Measurements from ENCODE around the gene PC. TPM values are rescaled to one million over a fixed set of nuclear protein-coding genes. Genes with fewer than 3 reads are reported as not detected.
A peak's percentile ranks its signal among the peaks of the same experiment; 100 is the strongest.

PC gene
- total and polyA plus RNA-seq, 4 experiments from 2014 or later, result 2.9 to 7.7 (median 5.4) TPM

DNA sequence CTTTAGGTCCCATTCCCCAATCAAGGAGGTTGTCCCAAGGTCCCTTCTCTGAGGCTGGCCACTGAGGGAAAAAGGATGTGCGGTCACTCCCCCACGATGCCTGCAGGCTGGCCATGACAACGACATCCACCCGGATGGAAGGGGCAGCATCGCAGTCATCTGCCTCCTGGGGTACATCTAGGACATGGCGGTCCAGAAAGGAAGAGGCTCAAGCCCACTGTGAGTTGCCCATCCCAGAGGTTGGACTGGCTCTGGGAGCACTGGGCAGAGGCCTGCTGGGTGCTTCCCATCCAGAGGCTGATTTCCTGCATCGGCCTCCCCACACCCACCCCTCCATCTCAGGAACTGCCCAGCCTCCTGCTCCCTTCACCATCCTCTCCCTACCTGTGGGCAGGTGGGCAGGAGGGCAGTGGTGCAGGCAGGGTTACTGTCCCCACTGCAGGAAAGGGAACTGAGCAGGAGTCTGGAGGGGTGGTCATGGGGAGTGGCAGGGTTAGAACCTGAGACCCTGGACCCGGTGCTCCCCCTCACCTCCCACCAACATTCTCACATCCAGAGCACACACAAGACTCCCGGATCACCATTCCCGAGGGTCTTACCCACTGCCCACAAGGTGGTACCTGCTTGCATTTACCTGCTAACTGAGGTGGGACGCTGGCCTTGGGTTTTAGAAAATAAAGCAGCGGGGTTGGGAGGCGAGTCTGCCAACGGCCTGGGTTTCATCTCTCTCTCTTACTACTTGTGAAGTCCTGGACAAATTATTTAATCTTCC, 110.5 kb downstream of the PC start:
- Histone ChIP-seq H3K36me3 (ENCODE audit: insufficient read depth, low read length) (peaks cover 7% of the 10 kb centered on the region), H3K9me3 (ENCODE audit: control insufficient read depth in 1 of 2, low read length in 2 of 2) (no peaks in the 10 kb centered on the region), H3K4me1 (ENCODE audit: insufficient read depth, low read length) (peaks cover 12% of the 10 kb centered on the region), H3K27ac (ENCODE audit: low read depth, low read length) (no peak overlapping the region), H3K4me3 (ENCODE audit: low read length in 2 of 2) (no peak overlapping the region), H3K27me3 (ENCODE audit: insufficient read depth, low read length) (no peaks in the 10 kb centered on the region)
- ChIA-PET POLR2A (ENCODE audit: partially characterized antibody) (no interaction called here), CTCF (ENCODE audit: partially characterized antibody) (no interaction called here)
- H3K36me3 Mint-ChIP-seq, result peaks cover 0 to 26% of the 10 kb centered on the region in 2 donors
- peaks cover 0 to 2% (median 0%) of the 10 kb centered on the region in 8 donors for H3K9me3 Mint-ChIP-seq
- peak overlapping the region in 1 of 7 donors; percentile 78 for H3K27ac Mint-ChIP-seq
- intact Hi-C loops (cut with micrococcal nuclease), result no loop called here
- H3K27me3 Mint-ChIP-seq, result no peaks in the 10 kb centered on the region
- no peak overlapping the region for H3K4me3 Mint-ChIP-seq
- peaks cover 8 to 28% (median 18%) of the 10 kb centered on the region in 4 donors for H3K4me1 Mint-ChIP-seq
- DNase-seq, result no peak

DNA sequence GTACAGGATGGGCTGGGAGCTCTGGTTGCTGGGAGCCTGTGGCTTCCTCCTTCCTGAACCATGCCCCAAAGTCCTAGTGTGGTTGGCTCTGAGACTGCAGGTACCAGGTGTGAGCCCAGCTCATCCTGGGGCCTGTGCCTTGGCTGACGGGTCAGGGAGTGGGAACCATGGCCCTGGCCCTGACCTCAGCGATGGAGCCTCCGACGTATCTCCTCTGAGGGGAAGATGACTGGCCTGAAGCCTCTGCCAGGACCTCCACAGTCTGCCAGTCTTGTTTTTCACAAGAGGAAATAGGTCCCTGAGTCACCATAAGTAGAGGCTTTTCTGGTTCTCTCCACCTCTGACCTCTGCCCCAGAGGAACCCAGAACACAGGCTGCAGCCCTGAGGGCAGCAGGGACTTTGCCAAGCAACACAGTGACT, 111.5 kb downstream of the PC start:
- intact Hi-C loops (cut with micrococcal nuclease), result no loop called here
- H3K27me3 ChIP-seq (ENCODE audit: insufficient read depth, low read length), result no peaks in the 10 kb centered on the region
- CTCF ChIA-PET (ENCODE audit: partially characterized antibody), result interaction anchor here (0.8 kb wide), 1 partner anchor 9 kb away, joined by 3 read pairs; no protein-coding TSS in a partner anchor
- H3K36me3 Mint-ChIP-seq, result peaks cover 0 to 31% of the 10 kb centered on the region in 2 donors
- DNase-seq, result no peak
- H3K36me3 ChIP-seq (ENCODE audit: insufficient read depth, low read length), result peaks cover 7% of the 10 kb centered on the region
- no peaks in the 10 kb centered on the region for H3K27me3 Mint-ChIP-seq
- peak overlapping the region in 3 of 8 donors; percentile 17 to 54 (median 49) for H3K4me3 Mint-ChIP-seq
- peaks cover 21% of the 10 kb centered on the region for H3K4me1 ChIP-seq (ENCODE audit: insufficient read depth, low read length)
- H3K9me3 ChIP-seq (ENCODE audit: control insufficient read depth in 1 of 2, low read length in 2 of 2), result no peaks in the 10 kb centered on the region
- H3K4me1 Mint-ChIP-seq, result peaks cover 13 to 32% (median 21%) of the 10 kb centered on the region in 4 donors
- POLR2A ChIA-PET (ENCODE audit: partially characterized antibody), result interaction anchor here (6.0 kb wide), 1 partner anchor 7 kb away, joined by 122 read pairs; no protein-coding TSS in a partner anchor
- H3K9me3 Mint-ChIP-seq, result peaks cover 0 to 2% (median 0%) of the 10 kb centered on the region in 8 donors
- no peak overlapping the region for H3K27ac ChIP-seq (ENCODE audit: low read depth, low read length)
- no peak overlapping the region for H3K4me3 ChIP-seq (ENCODE audit: low read length in 2 of 2)
- H3K27ac Mint-ChIP-seq, result peak overlapping the region in 2 of 7 donors; percentile 35 to 36

DNA sequence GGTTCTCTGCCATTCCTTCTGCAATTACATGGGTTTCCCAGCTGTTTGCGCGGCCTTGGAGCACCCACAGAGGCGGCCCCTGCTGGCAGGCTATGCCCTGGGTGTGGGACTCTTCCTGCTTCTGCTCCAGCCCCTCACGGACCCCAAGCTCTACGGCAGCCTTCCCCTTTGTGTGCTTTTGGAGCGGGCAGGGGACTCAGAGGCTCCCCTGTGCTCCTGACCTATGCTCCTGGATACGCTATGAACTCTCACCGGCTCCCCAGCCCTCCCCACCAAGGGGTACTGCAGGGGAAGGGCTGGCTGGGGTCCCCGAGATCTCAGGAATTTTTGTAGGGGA, 112.3 kb downstream of the PC start:
- DNase-seq, result no peak
- H3K27me3 Mint-ChIP-seq, result no peaks in the 10 kb centered on the region
- ChIA-PET POLR2A (ENCODE audit: partially characterized antibody) (interaction anchor here (6.0 kb wide), 1 partner anchor 8 kb away, joined by 122 read pairs; no protein-coding TSS in a partner anchor), CTCF (ENCODE audit: partially characterized antibody) (interaction anchor here (0.8 to 1.5 kb wide), 2 partner anchors 10 to 268 kb away, joined by 3 read pairs; no protein-coding TSS in a partner anchor)
- H3K27ac ChIP-seq (ENCODE audit: low read depth, low read length), result no peak overlapping the region
- H3K36me3 ChIP-seq (ENCODE audit: insufficient read depth, low read length), result peaks cover 7% of the 10 kb centered on the region
- no peaks in the 10 kb centered on the region for H3K9me3 ChIP-seq (ENCODE audit: control insufficient read depth in 1 of 2, low read length in 2 of 2)
- peak overlapping the region in 2 of 8 donors; percentile 26 to 84 for H3K4me3 Mint-ChIP-seq
- no peaks in the 10 kb centered on the region for H3K27me3 ChIP-seq (ENCODE audit: insufficient read depth, low read length)
- peaks cover 0 to 2% (median 0%) of the 10 kb centered on the region in 8 donors for H3K9me3 Mint-ChIP-seq
- peaks cover 0 to 31% of the 10 kb centered on the region in 2 donors for H3K36me3 Mint-ChIP-seq
- intact Hi-C loops (cut with micrococcal nuclease), result no loop called here
- H3K4me1 Mint-ChIP-seq, result peaks cover 18 to 34% (median 26%) of the 10 kb centered on the region in 4 donors
- peak overlapping the region in 2 of 7 donors; percentile 75 to 91 for H3K27ac Mint-ChIP-seq
- no peak overlapping the region for H3K4me3 ChIP-seq (ENCODE audit: low read length in 2 of 2)
- peaks cover 30% of the 10 kb centered on the region for H3K4me1 ChIP-seq (ENCODE audit: insufficient read depth, low read length)

DNA sequence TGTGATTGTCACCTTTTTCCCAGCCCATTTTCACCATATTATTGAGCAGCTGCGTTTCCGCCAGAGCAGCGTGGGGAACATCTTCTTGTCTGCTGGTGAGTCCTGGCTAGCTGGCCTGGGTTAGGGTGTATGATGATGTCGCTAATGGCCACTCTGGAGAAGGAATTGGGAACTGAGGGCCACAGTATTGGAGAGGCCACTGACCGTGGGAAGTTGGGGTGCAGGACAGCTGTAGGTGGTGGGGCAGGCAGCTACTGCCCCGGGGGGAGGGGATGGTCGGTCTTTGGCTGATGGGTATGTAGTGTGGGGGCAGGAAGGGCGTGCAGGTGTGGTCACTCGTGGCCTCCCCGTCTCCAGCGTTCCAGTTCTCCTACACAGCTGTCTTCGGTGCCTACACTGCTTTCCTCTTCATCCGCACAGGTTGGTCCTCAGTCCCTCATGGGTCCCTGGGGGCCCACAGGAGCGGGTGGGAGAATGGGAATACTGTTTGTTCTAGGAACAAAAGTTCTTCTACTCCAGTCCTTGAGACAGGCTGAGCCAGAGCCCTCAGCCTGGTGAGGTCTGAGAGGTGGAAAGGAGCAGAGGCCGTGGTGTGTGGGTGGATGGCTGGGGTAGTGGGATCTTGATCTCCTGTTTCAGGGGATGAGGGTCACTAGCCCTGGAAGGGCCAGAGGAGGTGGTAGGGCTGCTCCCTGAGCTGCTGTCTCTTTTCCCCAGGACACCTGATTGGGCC, 112.9 kb downstream of the PC start:
- H3K9me3 Mint-ChIP-seq, result peaks cover 0 to 2% (median 0%) of the 10 kb centered on the region in 8 donors
- H3K9me3 ChIP-seq (ENCODE audit: control insufficient read depth in 1 of 2, low read length in 2 of 2), result no peaks in the 10 kb centered on the region
- intact Hi-C loops (cut with micrococcal nuclease), result no loop called here
- no peaks in the 10 kb centered on the region for H3K27me3 Mint-ChIP-seq
- H3K4me1 ChIP-seq (ENCODE audit: insufficient read depth, low read length), result peaks cover 35% of the 10 kb centered on the region
- H3K27me3 ChIP-seq (ENCODE audit: insufficient read depth, low read length), result no peaks in the 10 kb centered on the region
- peaks cover 7% of the 10 kb centered on the region for H3K36me3 ChIP-seq (ENCODE audit: insufficient read depth, low read length)
- no peak overlapping the region for H3K27ac ChIP-seq (ENCODE audit: low read depth, low read length)
- ChIA-PET POLR2A (ENCODE audit: partially characterized antibody) (interaction anchor here (0.7 to 6.0 kb wide), 3 partner anchors 9 to 534 kb away, joined by 3 to 122 read pairs (median 15); partner anchors contain the start of gene DPP3), CTCF (ENCODE audit: partially characterized antibody) (interaction anchor here (1.5 kb wide), 1 partner anchor 267 kb away, joined by 3 read pairs; no protein-coding TSS in a partner anchor)
- no peak overlapping the region for H3K4me3 ChIP-seq (ENCODE audit: low read length in 2 of 2)
- peak overlapping the region; percentile 17 to 93 (median 87) for H3K4me3 Mint-ChIP-seq
- H3K4me1 Mint-ChIP-seq, result peaks cover 24 to 40% (median 31%) of the 10 kb centered on the region in 4 donors
- H3K27ac Mint-ChIP-seq, result peak overlapping the region in 5 of 7 donors; percentile 43 to 91 (median 65)
- peak in 1 of 5 donors; percentile 36 for DNase-seq
- peaks cover 2 to 37% of the 10 kb centered on the region in 2 donors for H3K36me3 Mint-ChIP-seq

DNA sequence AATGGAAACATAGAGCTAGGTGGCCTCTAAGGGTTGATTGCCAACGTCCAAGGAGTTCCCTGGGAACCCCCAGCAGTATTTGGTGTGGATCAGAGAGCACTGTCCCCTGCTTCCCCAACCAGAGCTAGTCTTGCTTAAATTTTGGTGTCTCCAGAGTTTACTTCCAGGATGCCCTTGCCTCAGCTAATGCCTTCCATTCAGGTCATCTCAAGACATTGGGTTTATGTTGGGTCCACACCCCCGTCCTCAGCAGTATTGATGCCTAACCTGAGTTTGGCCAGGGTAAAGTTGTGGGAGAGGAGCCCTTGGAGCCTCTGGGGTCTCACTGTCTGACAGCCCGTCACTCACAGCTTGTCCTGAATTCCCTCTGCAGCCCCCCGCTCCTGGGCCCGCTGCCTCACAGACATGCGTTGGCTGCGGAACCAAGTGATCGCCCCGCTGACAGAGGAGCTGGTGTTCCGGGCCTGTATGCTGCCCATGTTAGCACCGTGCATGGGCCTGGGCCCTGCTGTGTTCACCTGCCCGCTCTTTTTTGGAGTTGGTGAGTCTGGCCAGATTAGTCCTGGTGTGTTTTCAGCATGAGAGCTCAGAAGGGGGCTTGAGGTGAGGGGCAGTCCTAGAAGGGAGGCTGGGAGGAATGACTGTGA, 113.6 kb downstream of the PC start:
- intact Hi-C loops (cut with micrococcal nuclease), result no loop called here
- peaks cover 28 to 47% (median 37%) of the 10 kb centered on the region in 4 donors for H3K4me1 Mint-ChIP-seq
- Histone ChIP-seq H3K4me1 (ENCODE audit: insufficient read depth, low read length) (peaks cover 42% of the 10 kb centered on the region), H3K36me3 (ENCODE audit: insufficient read depth, low read length) (peaks cover 7% of the 10 kb centered on the region), H3K4me3 (ENCODE audit: low read length in 2 of 2) (peak overlapping the region; percentile 88 to 96), H3K27me3 (ENCODE audit: insufficient read depth, low read length) (no peaks in the 10 kb centered on the region), H3K27ac (ENCODE audit: low read depth, low read length) (peak overlapping the region; percentile 97), H3K9me3 (ENCODE audit: control insufficient read depth in 1 of 2, low read length in 2 of 2) (no peaks in the 10 kb centered on the region)
- ChIA-PET POLR2A (ENCODE audit: partially characterized antibody) (interaction anchor here (0.6 to 6.0 kb wide), 8 partner anchors 9 to 533 kb away, joined by 3 to 122 read pairs (median 6); partner anchors contain the start of genes ACTN3, DPP3 and ZDHHC24), CTCF (ENCODE audit: partially characterized antibody) (interaction anchor here (1.1 to 1.6 kb wide), 3 partner anchors 11 to 267 kb away, joined by 3 to 4 read pairs (median 3); no protein-coding TSS in a partner anchor)
- peak overlapping the region; percentile 84 to 93 (median 92) for H3K4me3 Mint-ChIP-seq
- H3K27me3 Mint-ChIP-seq, result no peaks in the 10 kb centered on the region
- H3K27ac Mint-ChIP-seq, result peak overlapping the region; percentile 89 to 97 (median 94)
- H3K9me3 Mint-ChIP-seq, result peaks cover 0 to 5% (median 0%) of the 10 kb centered on the region in 8 donors
- peak in 1 of 5 donors; percentile 35 for DNase-seq
- peaks cover 6 to 41% of the 10 kb centered on the region in 2 donors for H3K36me3 Mint-ChIP-seq

DNA sequence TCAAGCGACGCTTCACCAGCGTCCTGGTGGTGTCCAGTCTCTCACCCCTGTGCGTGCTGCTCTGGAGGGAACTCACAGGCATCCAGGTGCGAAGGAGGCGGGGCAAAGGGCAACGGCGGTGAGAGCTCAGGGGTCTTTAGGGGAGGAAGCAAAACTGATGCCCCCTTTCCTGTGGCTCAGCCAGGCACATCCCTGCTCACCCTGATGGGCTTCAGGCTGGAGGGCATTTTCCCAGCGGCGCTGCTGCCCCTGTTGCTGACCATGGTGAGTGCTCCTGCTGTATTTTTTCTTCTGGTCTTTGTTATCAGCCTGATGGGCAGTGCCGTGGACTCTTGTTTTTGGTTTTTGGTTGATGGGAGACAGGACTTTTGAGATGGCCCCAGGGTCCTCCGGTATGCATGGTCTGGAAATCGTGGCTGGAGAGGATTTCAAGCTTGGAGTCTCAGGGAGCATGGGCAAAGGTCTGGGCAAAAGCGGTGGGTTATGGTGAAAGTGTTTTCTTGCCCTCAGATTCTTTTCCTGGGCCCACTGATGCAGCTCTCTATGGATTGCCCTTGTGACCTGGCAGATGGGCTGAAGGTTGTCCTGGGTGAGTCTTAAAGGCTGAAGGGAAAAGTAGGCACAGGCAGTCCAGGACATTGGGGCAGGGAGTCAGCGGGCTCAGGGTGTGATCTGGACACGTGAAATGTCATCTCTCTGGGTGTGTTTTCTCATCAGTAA, 114.2 kb downstream of the PC start:
- Histone ChIP-seq H3K27me3 (ENCODE audit: insufficient read depth, low read length) (no peaks in the 10 kb centered on the region), H3K36me3 (ENCODE audit: insufficient read depth, low read length) (peaks cover 7% of the 10 kb centered on the region), H3K4me3 (ENCODE audit: low read length in 2 of 2) (peak overlapping the region; percentile 88 to 96), H3K4me1 (ENCODE audit: insufficient read depth, low read length) (peaks cover 49% of the 10 kb centered on the region), H3K27ac (ENCODE audit: low read depth, low read length) (peak overlapping the region; percentile 97), H3K9me3 (ENCODE audit: control insufficient read depth in 1 of 2, low read length in 2 of 2) (no peaks in the 10 kb centered on the region)
- Mint-ChIP-seq H3K9me3 (peaks cover 0 to 5% (median 0%) of the 10 kb centered on the region in 8 donors), H3K27me3 (no peaks in the 10 kb centered on the region), H3K27ac (peak overlapping the region; percentile 89 to 97 (median 94)), H3K36me3 (peaks cover 8 to 46% of the 10 kb centered on the region in 2 donors), H3K4me1 (peaks cover 33 to 53% (median 43%) of the 10 kb centered on the region in 4 donors), H3K4me3 (peak overlapping the region; percentile 84 to 93 (median 92))
- ChIA-PET CTCF (ENCODE audit: partially characterized antibody) (interaction anchor here (1.1 to 1.6 kb wide), 3 partner anchors 8 to 150 kb away, joined by 3 to 4 read pairs (median 3); no protein-coding TSS in a partner anchor), POLR2A (ENCODE audit: partially characterized antibody) (interaction anchor here (0.6 to 6.0 kb wide), 31 partner anchors 10 to 553 kb away, joined by 3 to 122 read pairs (median 4); partner anchors contain the start of genes ACTN3, BBS1, BRMS1 and DPP3)
- peak in 1 of 5 donors; percentile 47 for DNase-seq
- intact Hi-C loops (cut with micrococcal nuclease), result loop anchor here (1.0 to 2.0 kb wide), 6 partner anchors 12 to 499 kb away; partner anchors contain the start of genes BRMS1, CCDC87, CCS and MRPL11
